NB4 (cell line): ENCODE data around the gene ACER3.

Experiments
- CTCF ChIP-seq: IDR thresholded peaks from one replicate; pipeline ENCODE4 v1.5.1; 2012; ENCODE audit warnings: low read depth, low read length
- MAX ChIP-seq: IDR thresholded peaks from 2 replicates; pipeline ENCODE4 v1.6.1; 2011; ENCODE audit warnings: low read depth, low read length
- POLR2A ChIP-seq: IDR thresholded peaks from 2 replicates; pipeline ENCODE4 v1.6.1; 2011; ENCODE audit warnings: mild to moderate bottlenecking; ENCODE audit not compliant: insufficient read length; ENCODE audit errors: extremely low read depth

GRCh38 chr11:76835928-76836612, 24.6 kb upstream of the ACER3 start:
- no peak for TF ChIP-seq CTCF
- no peak for TF ChIP-seq POLR2A
- TF ChIP-seq MAX = no peak
